ENCODE measurements around the gene CINP.
A peak's percentile ranks its signal among the peaks of the same experiment; 100 is the strongest.
"Not testable (repeated sequence)": the region's sequence is repeated elsewhere in the genome, so short reads cannot be mapped to it uniquely, and the experiment has no call there.

CINP gene

GRCh38 chr14:102319351-102320032 is 43.2 kb downstream of the CINP start, which contains the start of gene ZNF839:
Gene ZNF839, plus strand, starts transcription at chr14:102319746. Its CDS starts 20 bp downstream, at chr14:102319766.
- peak in 1 of 2 experiments; percentile 30 for DNase-seq

GRCh38 chr14:102318781-102319276 is 43.9 kb downstream of the CINP start:
- DNase-seq: peak in 1 of 2 experiments; percentile 1

GRCh38 chr14:102317564-102318248 is 45.0 kb downstream of the CINP start:
- peak in 1 of 2 experiments; percentile 4 for DNase-seq

GRCh38 chr14:102316743-102317563 is 45.7 kb downstream of the CINP start:
- DNase-seq: peak in 1 of 2 experiments; percentile 77

- no peak for DNase-seq
Measured at GRCh38 chr14:102316338-102316742, 46.4 kb downstream of the CINP start.

- no peak for DNase-seq
Measured at GRCh38 chr14:102315121-102315520, 47.6 kb downstream of the CINP start.

GRCh38 chr14:102314242-102315011 is 48.3 kb downstream of the CINP start:
- peak in 1 of 2 experiments; percentile 40 for DNase-seq

- peak; percentile 32 to 85 for DNase-seq
Measured at GRCh38 chr14:102304611-102305506, 57.8 kb downstream of the CINP start, which contains the start of gene MOK. Gene MOK, minus strand, starts transcription at chr14:102305164. Its CDS starts 196 bp downstream, at chr14:102304968.

GRCh38 chr14:102303664-102304063 is 59.0 kb downstream of the CINP start:
- DNase-seq: no peak

GRCh38 chr14:102298303-102299070 is 64.2 kb downstream of the CINP start:
- not testable (repeated sequence) for DNase-seq
